Type B pancreatic cell (in vitro differentiated cells): ENCODE data around the gene UBQLN4. TPM values are rescaled to one million over a fixed set of nuclear protein-coding genes. Genes with fewer than 3 reads are reported as not detected.
"Not testable (repeated sequence)": the region's sequence is repeated elsewhere in the genome, so short reads cannot be mapped to it uniquely, and the experiment has no call there.

Experiments used
- DNase-seq: peaks from one replicate; pipeline ENCODE4 v3.0.0; 2021; ENCODE audit warnings: mixed read lengths; ENCODE audit not compliant: unreplicated experiment; ENCODE audit errors: extremely low spot score
- H3K27ac Mint-ChIP-seq: 2 replicates; pipeline ENCODE4 v1.8.0; 2021; ENCODE audit warnings: mild to moderate bottlenecking, mixed read lengths
- H3K27me3 Mint-ChIP-seq: 2 replicates; pipeline ENCODE4 v1.8.0; 2021; ENCODE audit warnings: mixed read lengths
- H3K36me3 Mint-ChIP-seq: 2 replicates; pipeline ENCODE4 v1.8.0; 2021; ENCODE audit warnings: mixed read lengths
- H3K4me1 Mint-ChIP-seq: one replicate; pipeline ENCODE4 v1.8.0; 2021; ENCODE audit warnings: mixed read lengths; ENCODE audit not compliant: unreplicated experiment
- H3K4me3 Mint-ChIP-seq: 2 replicates; pipeline ENCODE4 v1.8.0; 2021; ENCODE audit warnings: mild to moderate bottlenecking, mixed read lengths
- H3K9me3 Mint-ChIP-seq: 2 replicates; pipeline ENCODE4 v1.8.0; 2021; ENCODE audit warnings: mixed read lengths
- CTCF ChIP-seq: fragments of 200-600 bp; sonication (generic); conservative IDR thresholded peaks from 2 replicates; pipeline ENCODE4 v1.5.0; 2021; ENCODE audit warnings: antibody characterized with exemption, mild to moderate bottlenecking
- total RNA-seq: library from RNA; stranded (reverse); gene quantifications from 2 replicates; pipeline ENCODE4 v1.2.1, GENCODE V29; 2021; ENCODE audit warnings: low replicate concordance

The UBQLN4 gene
- total RNA-seq, 1 donor from 2014 or later: 54.5 TPM

GRCh38 chr1:156075162-156075561, 21.6 kb upstream of the UBQLN4 start:
- H3K4me3 Mint-ChIP-seq: peak overlapping the region; percentile 18

GRCh38 chr1:156074661-156075060, 21.1 kb upstream of the UBQLN4 start:
- Mint-ChIP-seq H3K4me3 (no peak overlapping the region), H3K4me1 (peaks cover 49% of the 10 kb centered on the region), H3K27me3 (no peaks in the 10 kb centered on the region), H3K36me3 (peaks cover 40% of the 10 kb centered on the region), H3K27ac (no peak overlapping the region), H3K9me3 (no peaks in the 10 kb centered on the region)
- no peak for TF ChIP-seq CTCF
- DNase-seq: no peak

More at GRCh38 chr1:156075162-156075561, 21.6 kb upstream of the UBQLN4 start:
- Mint-ChIP-seq H3K27ac (peak overlapping the region; percentile 74), H3K27me3 (no peaks in the 10 kb centered on the region), H3K9me3 (no peaks in the 10 kb centered on the region), H3K4me1 (peaks cover 52% of the 10 kb centered on the region), H3K36me3 (peaks cover 42% of the 10 kb centered on the region)
- no peak for TF ChIP-seq CTCF
- DNase-seq: no peak

GRCh38 chr1:156073740-156074139, 20.1 kb upstream of the UBQLN4 start:
- TF ChIP-seq CTCF: no peak
- Mint-ChIP-seq H3K9me3 (no peaks in the 10 kb centered on the region), H3K4me1 (peaks cover 44% of the 10 kb centered on the region), H3K27ac (peak overlapping the region; percentile 78), H3K36me3 (peaks cover 36% of the 10 kb centered on the region), H3K27me3 (no peaks in the 10 kb centered on the region), H3K4me3 (peak overlapping the region; percentile 75)
- DNase-seq: no peak

GRCh38 chr1:156073110-156073687, 19.6 kb upstream of the UBQLN4 start:
- peaks cover 39% of the 10 kb centered on the region for H3K4me1 Mint-ChIP-seq
- H3K9me3 Mint-ChIP-seq: no peaks in the 10 kb centered on the region

GRCh38 chr1:156072251-156072650, 18.7 kb upstream of the UBQLN4 start:
- H3K9me3 Mint-ChIP-seq: no peaks in the 10 kb centered on the region
- no peak overlapping the region for H3K4me3 Mint-ChIP-seq
- no peak for DNase-seq
- TF ChIP-seq CTCF: no peak
- H3K27me3 Mint-ChIP-seq: no peaks in the 10 kb centered on the region
- H3K36me3 Mint-ChIP-seq: peaks cover 27% of the 10 kb centered on the region
- H3K4me1 Mint-ChIP-seq: peaks cover 33% of the 10 kb centered on the region
- peak overlapping the region; percentile 68 for H3K27ac Mint-ChIP-seq

More at GRCh38 chr1:156073110-156073687, 19.6 kb upstream of the UBQLN4 start:
- H3K27ac Mint-ChIP-seq: peak overlapping the region; percentile 78
- H3K27me3 Mint-ChIP-seq: no peaks in the 10 kb centered on the region
- no peak overlapping the region for H3K4me3 Mint-ChIP-seq
- peaks cover 32% of the 10 kb centered on the region for H3K36me3 Mint-ChIP-seq
- no peak for DNase-seq
- no peak for TF ChIP-seq CTCF

- H3K27ac Mint-ChIP-seq: peak overlapping the region; percentile 34
- H3K4me1 Mint-ChIP-seq: peaks cover 34% of the 10 kb centered on the region
- H3K36me3 Mint-ChIP-seq: peaks cover 26% of the 10 kb centered on the region
- not testable (repeated sequence) for H3K9me3 Mint-ChIP-seq, DNase-seq, H3K4me3 Mint-ChIP-seq, H3K27me3 Mint-ChIP-seq
Measured at GRCh38 chr1:156071332-156071816, 17.8 kb upstream of the UBQLN4 start.
